ENCODE measurements around the gene PALLD. TPM values are rescaled to one million over a fixed set of nuclear protein-coding genes. Genes with fewer than 3 reads are reported as not detected.

The PALLD gene
- total RNA-seq, 1 experiment from 2014 or later: 166 TPM

DNA sequence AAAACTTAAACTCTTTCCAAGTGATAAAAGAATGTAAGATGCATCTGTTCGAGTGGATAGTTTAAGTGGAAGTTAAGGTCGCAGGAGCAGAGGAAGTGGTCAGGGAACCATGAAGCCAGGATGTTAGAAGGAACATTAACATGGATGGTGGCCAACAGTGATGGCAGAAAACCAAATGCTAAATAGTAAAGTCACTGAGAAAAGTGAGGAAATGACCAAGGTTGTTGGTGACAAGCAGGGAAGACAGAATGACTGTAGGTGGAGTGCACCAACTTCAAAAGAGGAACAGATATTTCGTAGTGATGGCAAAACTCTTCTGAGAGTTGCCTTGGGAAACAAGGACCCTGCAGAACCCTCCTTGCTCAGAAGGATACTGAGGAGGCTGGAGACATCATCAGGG, 226.2 kb downstream of the PALLD start:
- BruUV-seq (replicated peaks): no TSS peak
- ATAC-seq: no peak
- intact Hi-C loops (cut with micrococcal nuclease): no loop called here
- H3K9me3 ChIP-seq (ENCODE audit: control insufficient read depth in 1 of 2, insufficient read depth in 1 of 2, low read depth in 1 of 2, low read length in 2 of 2): no peaks in the 10 kb centered on the region
- H3K27me3 ChIP-seq (ENCODE audit: insufficient read depth, low read length): no peaks in the 10 kb centered on the region
- no peaks in the 10 kb centered on the region for H3K79me2 ChIP-seq (ENCODE audit: insufficient read depth, low read length)
- no peak overlapping the region for H3K27ac ChIP-seq (ENCODE audit: low read depth, low read length)
- no peak overlapping the region for H2AFZ ChIP-seq (ENCODE audit: low read depth, low read length, poor library complexity, severe bottlenecking)
- no peaks in the 10 kb centered on the region for H4K20me1 ChIP-seq (ENCODE audit: insufficient read depth)
- ChIA-PET POLR2A (no interaction called here), CTCF (no interaction called here), RAD21 (ENCODE audit: low non-redundant PET in 1 of 2, low total read pairs in 2 of 2, uncharacterized antibody in 2 of 2, unreplicated experiment in 2 of 2) (no interaction called here)
- H3K4me2 ChIP-seq (ENCODE audit: low read length): no peak overlapping the region
- H3K4me3 ChIP-seq (replicated peaks in 1 of 2; ENCODE audit: low read depth in 1 of 2, low read length in 2 of 2): no peak overlapping the region
- no peak overlapping the region for H3K9ac ChIP-seq (ENCODE audit: low read length)
- H3K36me3 ChIP-seq (ENCODE audit: control insufficient read depth in 1 of 2, insufficient read depth in 2 of 2, low read length in 2 of 2): peaks cover 0 to 5% of the 10 kb centered on the region in 2 experiments; a peak in 1 of 4 replicates
- H3K9me2 ChIP-seq (ENCODE audit: insufficient read depth): no peaks in the 10 kb centered on the region
- H3K4me1 ChIP-seq (ENCODE audit: control insufficient read depth in 1 of 2, insufficient read depth in 2 of 2, low read length in 2 of 2): no peaks in the 10 kb centered on the region
- no peak for TF ChIP-seq ZNF274 (IDR thresholded peaks at IDR 0.05; ENCODE audit: low read depth, low read length)
- TF ChIP-seq CEBPB (IDR thresholded peaks at IDR 0.05; ENCODE audit: low read depth): no peak
- TF ChIP-seq TCF7L2 (IDR thresholded peaks at IDR 0.05; ENCODE audit: borderline replicate concordance, extremely low read depth, insufficient read depth, insufficient read length): no peak
- TF ChIP-seq, protein P1, sequence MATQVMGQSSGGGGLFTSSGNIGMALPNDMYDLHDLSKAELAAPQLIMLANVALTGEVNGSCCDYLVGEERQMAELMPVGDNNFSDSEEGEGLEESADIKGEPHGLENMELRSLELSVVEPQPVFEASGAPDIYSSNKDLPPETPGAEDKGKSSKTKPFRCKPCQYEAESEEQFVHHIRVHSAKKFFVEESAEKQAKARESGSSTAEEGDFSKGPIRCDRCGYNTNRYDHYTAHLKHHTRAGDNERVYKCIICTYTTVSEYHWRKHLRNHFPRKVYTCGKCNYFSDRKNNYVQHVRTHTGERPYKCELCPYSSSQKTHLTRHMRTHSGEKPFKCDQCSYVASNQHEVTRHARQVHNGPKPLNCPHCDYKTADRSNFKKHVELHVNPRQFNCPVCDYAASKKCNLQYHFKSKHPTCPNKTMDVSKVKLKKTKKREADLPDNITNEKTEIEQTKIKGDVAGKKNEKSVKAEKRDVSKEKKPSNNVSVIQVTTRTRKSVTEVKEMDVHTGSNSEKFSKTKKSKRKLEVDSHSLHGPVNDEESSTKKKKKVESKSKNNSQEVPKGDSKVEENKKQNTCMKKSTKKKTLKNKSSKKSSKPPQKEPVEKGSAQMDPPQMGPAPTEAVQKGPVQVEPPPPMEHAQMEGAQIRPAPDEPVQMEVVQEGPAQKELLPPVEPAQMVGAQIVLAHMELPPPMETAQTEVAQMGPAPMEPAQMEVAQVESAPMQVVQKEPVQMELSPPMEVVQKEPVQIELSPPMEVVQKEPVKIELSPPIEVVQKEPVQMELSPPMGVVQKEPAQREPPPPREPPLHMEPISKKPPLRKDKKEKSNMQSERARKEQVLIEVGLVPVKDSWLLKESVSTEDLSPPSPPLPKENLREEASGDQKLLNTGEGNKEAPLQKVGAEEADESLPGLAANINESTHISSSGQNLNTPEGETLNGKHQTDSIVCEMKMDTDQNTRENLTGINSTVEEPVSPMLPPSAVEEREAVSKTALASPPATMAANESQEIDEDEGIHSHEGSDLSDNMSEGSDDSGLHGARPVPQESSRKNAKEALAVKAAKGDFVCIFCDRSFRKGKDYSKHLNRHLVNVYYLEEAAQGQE (IDR thresholded peaks at IDR 0.05; ENCODE audit: low read depth): no peak
- TF ChIP-seq, protein P2, sequence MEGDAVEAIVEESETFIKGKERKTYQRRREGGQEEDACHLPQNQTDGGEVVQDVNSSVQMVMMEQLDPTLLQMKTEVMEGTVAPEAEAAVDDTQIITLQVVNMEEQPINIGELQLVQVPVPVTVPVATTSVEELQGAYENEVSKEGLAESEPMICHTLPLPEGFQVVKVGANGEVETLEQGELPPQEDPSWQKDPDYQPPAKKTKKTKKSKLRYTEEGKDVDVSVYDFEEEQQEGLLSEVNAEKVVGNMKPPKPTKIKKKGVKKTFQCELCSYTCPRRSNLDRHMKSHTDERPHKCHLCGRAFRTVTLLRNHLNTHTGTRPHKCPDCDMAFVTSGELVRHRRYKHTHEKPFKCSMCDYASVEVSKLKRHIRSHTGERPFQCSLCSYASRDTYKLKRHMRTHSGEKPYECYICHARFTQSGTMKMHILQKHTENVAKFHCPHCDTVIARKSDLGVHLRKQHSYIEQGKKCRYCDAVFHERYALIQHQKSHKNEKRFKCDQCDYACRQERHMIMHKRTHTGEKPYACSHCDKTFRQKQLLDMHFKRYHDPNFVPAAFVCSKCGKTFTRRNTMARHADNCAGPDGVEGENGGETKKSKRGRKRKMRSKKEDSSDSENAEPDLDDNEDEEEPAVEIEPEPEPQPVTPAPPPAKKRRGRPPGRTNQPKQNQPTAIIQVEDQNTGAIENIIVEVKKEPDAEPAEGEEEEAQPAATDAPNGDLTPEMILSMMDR (IDR thresholded peaks at IDR 0.05 in 2 of 3, conservative IDR thresholded peaks at IDR 0.05 in 1 of 3; ENCODE audit: borderline replicate concordance in 1 of 3, insufficient read depth in 1 of 3, low read depth in 2 of 3, low read length in 2 of 3): no peak
- no peak for TF ChIP-seq ELF1 (IDR thresholded peaks at IDR 0.05; ENCODE audit: borderline replicate concordance, low read depth)
- no peak for DNase-seq (ENCODE audit: low read depth, low spot score)
